MM.1S (cell line): ENCODE measurements around the gene GAREM1.

Experiments used
- DNase-seq: peaks from one replicate; pipeline ENCODE4 v3.0.0-alpha.2; 2015
- H2AFZ ChIP-seq: fragments of 300-600 bp; sonication (generic); 2 replicates; pipeline ENCODE4 v1.6.0; 2016; ENCODE audit warnings: antibody characterized with exemption, low read length
- H3F3A ChIP-seq: fragments of 300-600 bp; sonication (generic); 2 replicates; pipeline ENCODE4 v1.6.1; 2016; ENCODE audit warnings: mild to moderate bottlenecking, antibody characterized with exemption, low read length, moderate library complexity, mixed read lengths; ENCODE audit not compliant: insufficient read depth
- H3K27ac ChIP-seq: fragments of 300-600 bp; sonication (generic); 2 replicates; pipeline ENCODE4 v1.5.1; 2016; ENCODE audit warnings: mild to moderate bottlenecking, low read length
- H3K27me3 ChIP-seq: fragments of 300-600 bp; sonication (generic); replicated peaks from 2 replicates; pipeline ENCODE4 v1.6.0; 2016; ENCODE audit warnings: low read length; ENCODE audit not compliant: insufficient read depth
- H3K36me3 ChIP-seq: fragments of 300-600 bp; sonication (generic); replicated peaks from 2 replicates; pipeline ENCODE4 v1.6.1; 2016; ENCODE audit warnings: mild to moderate bottlenecking, low read length, mixed read lengths; ENCODE audit not compliant: insufficient read depth
- H3K4me1 ChIP-seq: fragments of 300-600 bp; sonication (generic); 2 replicates; pipeline ENCODE4 v1.6.1; 2016; ENCODE audit warnings: low read length, mixed read lengths
- H3K4me2 ChIP-seq: fragments of 300-600 bp; sonication (generic); 2 replicates; pipeline ENCODE4 v1.6.0; 2016; ENCODE audit warnings: low read depth, low read length
- H3K4me3 ChIP-seq: fragments of 300-600 bp; sonication (generic); 2 replicates; pipeline ENCODE4 v1.5.1; 2016; ENCODE audit warnings: low read length, mixed read lengths
- H3K79me2 ChIP-seq: fragments of 300-600 bp; sonication (generic); 2 replicates; pipeline ENCODE4 v1.6.1; 2016; ENCODE audit warnings: mixed run types, low read length, mixed read lengths
- H3K9ac ChIP-seq: fragments of 300-600 bp; sonication (generic); 2 replicates; pipeline ENCODE4 v1.6.1; 2016; ENCODE audit warnings: low read length, mixed read lengths
- H3K9me2 ChIP-seq: fragments of 300-600 bp; sonication (generic); replicated peaks from 2 replicates; pipeline ENCODE4 v1.6.1; 2016; ENCODE audit warnings: mild to moderate bottlenecking, low read length, mixed read lengths; ENCODE audit not compliant: insufficient read depth
- H3K9me3 ChIP-seq: fragments of 300-600 bp; sonication (generic); replicated peaks from 2 replicates; pipeline ENCODE4 v1.6.1; 2016; ENCODE audit warnings: mild to moderate bottlenecking, low read length, mixed read lengths; ENCODE audit not compliant: insufficient read depth
- H4K20me1 ChIP-seq: fragments of 300-600 bp; sonication (generic); 2 replicates; pipeline ENCODE4 v1.6.1; 2016; ENCODE audit warnings: mild to moderate bottlenecking, low read length, moderate library complexity, mixed read lengths; ENCODE audit not compliant: insufficient read depth
- EZH2 ChIP-seq: fragments of 300-600 bp; sonication (generic); optimal IDR thresholded peaks from 2 replicates; pipeline ENCODE3; 2017; ENCODE audit warnings: low read depth, mild to moderate bottlenecking, antibody characterized with exemption, low read length, mixed read lengths
- EZH2phosphoT487 ChIP-seq: fragments of 300-600 bp; sonication (generic); IDR thresholded peaks from 2 replicates; pipeline ENCODE4 v1.6.1; 2018; ENCODE audit warnings: antibody characterized with exemption, low read length
- TF ChIP-seq, protein P1 (sequence below): fragments of 300-600 bp; sonication (generic); IDR thresholded peaks from 2 replicates; pipeline ENCODE4 v1.5.1; 2016; ENCODE audit warnings: antibody characterized with exemption, low read length, mixed read lengths

GAREM1 gene

GRCh38 chr18:32216390-32216789 lies 254.3 kb downstream of the GAREM1 start:
- no peak overlapping the region for H3K9ac ChIP-seq
- H4K20me1 ChIP-seq: no peaks in the 10 kb centered on the region
- H3K27ac ChIP-seq: no peak overlapping the region
- H3K36me3 ChIP-seq: no peaks in the 10 kb centered on the region
- no peak for TF ChIP-seq EZH2phosphoT487
- TF ChIP-seq EZH2: no peak
- TF ChIP-seq, protein P1, sequence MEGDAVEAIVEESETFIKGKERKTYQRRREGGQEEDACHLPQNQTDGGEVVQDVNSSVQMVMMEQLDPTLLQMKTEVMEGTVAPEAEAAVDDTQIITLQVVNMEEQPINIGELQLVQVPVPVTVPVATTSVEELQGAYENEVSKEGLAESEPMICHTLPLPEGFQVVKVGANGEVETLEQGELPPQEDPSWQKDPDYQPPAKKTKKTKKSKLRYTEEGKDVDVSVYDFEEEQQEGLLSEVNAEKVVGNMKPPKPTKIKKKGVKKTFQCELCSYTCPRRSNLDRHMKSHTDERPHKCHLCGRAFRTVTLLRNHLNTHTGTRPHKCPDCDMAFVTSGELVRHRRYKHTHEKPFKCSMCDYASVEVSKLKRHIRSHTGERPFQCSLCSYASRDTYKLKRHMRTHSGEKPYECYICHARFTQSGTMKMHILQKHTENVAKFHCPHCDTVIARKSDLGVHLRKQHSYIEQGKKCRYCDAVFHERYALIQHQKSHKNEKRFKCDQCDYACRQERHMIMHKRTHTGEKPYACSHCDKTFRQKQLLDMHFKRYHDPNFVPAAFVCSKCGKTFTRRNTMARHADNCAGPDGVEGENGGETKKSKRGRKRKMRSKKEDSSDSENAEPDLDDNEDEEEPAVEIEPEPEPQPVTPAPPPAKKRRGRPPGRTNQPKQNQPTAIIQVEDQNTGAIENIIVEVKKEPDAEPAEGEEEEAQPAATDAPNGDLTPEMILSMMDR: no peak
- H3K9me3 ChIP-seq: no peaks in the 10 kb centered on the region
- H3K79me2 ChIP-seq: no peaks in the 10 kb centered on the region
- H3K4me1 ChIP-seq: no peaks in the 10 kb centered on the region
- no peak for DNase-seq
- no peaks in the 10 kb centered on the region for H3K27me3 ChIP-seq
- no peaks in the 10 kb centered on the region for H3F3A ChIP-seq
- H3K4me2 ChIP-seq: no peak overlapping the region
- H3K4me3 ChIP-seq: no peak overlapping the region
- no peak overlapping the region for H2AFZ ChIP-seq
- H3K9me2 ChIP-seq: no peaks in the 10 kb centered on the region

GRCh38 chr18:32213693-32214092 lies 257.0 kb downstream of the GAREM1 start:
- Histone ChIP-seq H3K4me1 (no peaks in the 10 kb centered on the region), H3K27ac (no peak overlapping the region), H4K20me1 (no peaks in the 10 kb centered on the region), H3K9me3 (no peaks in the 10 kb centered on the region), H3K27me3 (no peaks in the 10 kb centered on the region), H3K9ac (no peak overlapping the region), H3K4me3 (no peak overlapping the region), H2AFZ (no peak overlapping the region), H3K9me2 (no peaks in the 10 kb centered on the region), H3K36me3 (no peaks in the 10 kb centered on the region), H3K4me2 (no peak overlapping the region), H3F3A (no peaks in the 10 kb centered on the region), H3K79me2 (no peaks in the 10 kb centered on the region)
- TF ChIP-seq, protein P1: no peak
- TF ChIP-seq EZH2phosphoT487 (no peak), EZH2 (no peak)
- no peak for DNase-seq
